Measurements from ENCODE around the gene TCFL5.
"Not testable (repeated sequence)": the region's sequence is repeated elsewhere in the genome, so short reads cannot be mapped to it uniquely, and the experiment has no call there.

The TCFL5 gene

DNA sequence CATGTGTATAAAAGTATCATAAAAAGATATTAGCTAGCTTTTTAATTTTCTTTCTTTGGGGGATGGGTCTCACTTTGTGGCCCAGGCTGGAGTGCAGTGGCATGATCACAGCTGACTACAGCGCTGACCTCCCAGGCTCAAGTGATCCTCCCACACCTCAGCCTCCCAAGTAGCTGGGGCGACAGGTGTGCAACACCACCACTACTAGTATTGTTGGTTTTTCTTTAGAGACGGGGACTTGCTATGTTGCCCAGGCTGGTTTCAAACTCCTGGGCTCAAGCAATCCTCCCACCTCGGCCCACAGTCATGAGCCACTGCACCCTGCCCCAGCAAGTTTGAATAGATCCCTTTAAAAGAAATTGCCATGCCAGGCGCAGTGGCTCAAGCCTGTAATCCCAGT is 6.5 kb downstream of the TCFL5 start:
- no peak for DNase-seq (ENCODE audit: low read depth, low spot score)

DNA sequence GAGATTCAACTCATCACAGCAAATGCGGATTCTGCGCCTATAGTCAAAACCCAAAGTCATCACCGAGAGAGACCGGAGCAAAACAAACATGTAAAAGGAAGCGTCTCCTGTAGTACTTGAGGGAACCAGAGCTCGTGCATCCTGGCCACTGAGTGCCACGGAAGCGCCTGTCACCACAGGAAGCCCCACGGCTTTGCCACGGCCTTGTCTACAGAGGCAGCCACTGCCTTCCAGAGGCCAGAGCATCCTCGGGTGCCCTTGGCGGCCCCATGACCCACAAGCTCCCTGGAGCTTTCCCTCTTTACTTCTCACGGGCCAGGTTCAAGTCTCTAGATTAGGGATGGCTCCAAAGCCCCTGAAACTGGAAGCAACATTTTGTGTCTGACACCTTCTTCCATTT is 7.5 kb downstream of the TCFL5 start:
- no peak for DNase-seq (ENCODE audit: low read depth, low spot score)

DNA sequence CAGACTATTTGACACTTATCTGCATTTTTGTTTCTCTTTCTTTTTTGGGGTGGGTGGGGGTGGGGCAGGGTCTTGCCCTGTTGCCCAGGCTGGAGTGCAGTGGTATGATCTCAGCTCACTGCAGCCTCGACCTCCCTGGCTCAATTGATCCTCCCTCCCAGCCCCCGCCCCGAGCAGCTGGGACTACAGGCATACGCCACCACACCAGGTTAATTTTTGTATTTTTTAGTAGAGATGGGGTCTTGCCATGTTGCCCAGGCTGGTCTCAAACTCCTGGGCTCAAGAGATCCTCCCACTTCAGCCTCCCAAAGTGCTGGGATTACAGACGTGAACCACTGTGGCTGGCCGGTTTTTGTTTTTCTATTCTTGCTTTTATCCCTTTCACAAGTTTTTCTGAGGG is 8.3 kb downstream of the TCFL5 start:
- DNase-seq (ENCODE audit: low read depth, low spot score): not testable (repeated sequence)

DNA sequence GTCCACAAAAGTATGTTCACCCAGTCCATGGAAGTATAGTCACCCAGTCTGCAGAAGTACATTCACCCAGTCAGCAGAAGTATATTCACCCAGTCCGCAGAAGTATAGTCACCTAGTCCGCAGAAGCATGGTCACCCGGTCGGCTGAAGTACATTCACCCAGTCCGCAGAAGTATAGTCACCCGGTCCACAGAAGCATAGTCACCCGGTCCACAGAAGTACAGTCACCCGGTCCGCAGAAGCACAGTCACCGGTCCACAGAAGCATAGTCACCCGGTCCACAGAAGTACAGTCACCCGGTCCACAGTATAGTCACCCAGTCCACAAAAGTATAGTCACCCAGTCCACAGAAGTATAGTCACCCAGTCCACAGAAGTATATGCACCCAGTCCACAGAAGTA is 8.8 kb downstream of the TCFL5 start:
- DNase-seq (ENCODE audit: low read depth, low spot score): no peak

DNA sequence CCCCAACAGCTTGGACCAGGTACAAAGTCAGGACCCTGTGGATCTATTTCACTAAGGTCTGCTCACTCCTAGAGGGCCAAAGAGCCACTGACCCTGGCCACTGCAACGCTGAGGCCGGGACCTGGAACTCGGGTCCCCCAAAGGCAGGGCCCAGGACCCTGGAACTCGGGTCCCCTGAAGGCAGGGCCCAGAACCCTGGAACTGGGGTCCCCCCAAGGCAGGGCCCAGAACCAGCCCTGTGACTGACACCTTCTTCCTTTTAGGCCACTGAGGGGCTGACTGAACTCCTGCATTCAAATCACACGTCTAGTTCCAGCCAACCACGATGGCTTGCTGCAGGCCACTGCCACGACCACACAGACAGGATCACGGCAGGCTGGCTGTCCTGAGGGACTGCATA is 9.4 kb downstream of the TCFL5 start:
- no peak for DNase-seq (ENCODE audit: low read depth, low spot score)

DNA sequence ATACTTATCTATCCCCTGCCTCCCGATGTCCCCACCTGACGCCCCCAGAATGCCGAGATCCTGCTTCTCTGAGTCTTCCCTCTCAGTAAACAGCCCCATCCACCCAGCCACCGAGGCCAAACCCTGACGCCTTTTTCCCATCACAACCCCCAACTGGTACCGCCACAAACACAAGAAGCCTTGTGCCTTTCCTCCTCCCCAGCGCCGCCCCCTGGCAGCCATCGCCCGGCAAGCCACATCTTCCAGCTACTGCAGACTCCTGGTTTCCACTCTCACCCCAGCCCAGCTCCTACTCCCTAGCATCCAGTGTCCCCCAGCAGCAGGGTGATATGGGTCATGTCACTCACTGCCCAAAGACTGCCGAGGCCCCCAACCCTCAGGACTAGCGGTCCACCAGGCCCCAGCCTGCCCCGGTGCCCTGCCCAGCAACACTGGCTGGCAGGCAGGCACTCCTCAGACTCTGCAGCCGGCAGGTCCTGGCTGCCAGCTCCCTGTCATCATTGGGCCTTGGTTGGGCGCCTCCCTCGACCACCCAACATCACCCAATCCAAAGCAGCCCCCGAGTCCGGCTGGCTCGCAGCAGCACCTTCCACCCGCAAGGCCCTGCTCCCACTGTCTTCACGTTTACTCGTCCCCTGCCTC is 11.2 kb downstream of the TCFL5 start:
- no peak for DNase-seq (ENCODE audit: low read depth, low spot score)

- DNase-seq (ENCODE audit: low read depth, low spot score): no peak
Observed at GRCh38 chr20:62849431-62849830, 12.2 kb downstream of the TCFL5 start.

DNA sequence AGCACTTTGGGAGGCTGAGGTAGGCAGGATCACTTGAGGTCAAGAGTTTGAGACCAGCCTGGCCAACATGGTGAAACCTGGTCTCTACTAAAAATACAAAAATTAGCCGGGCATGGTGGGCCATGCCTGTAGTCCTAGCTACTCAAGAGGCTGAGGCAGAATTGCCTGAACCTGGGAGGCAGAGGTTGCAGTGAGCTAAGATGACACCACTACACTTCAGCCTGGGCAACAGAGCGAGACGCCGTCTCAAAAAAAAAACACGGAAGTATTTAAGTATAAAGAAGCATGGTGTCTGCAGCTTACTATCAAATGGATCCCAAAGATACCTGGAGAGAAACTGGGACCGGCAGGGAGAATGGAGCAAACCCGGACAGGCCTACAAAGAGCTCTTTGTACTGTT is 12.7 kb downstream of the TCFL5 start:
- not testable (repeated sequence) for DNase-seq (ENCODE audit: low read depth, low spot score)

DNA sequence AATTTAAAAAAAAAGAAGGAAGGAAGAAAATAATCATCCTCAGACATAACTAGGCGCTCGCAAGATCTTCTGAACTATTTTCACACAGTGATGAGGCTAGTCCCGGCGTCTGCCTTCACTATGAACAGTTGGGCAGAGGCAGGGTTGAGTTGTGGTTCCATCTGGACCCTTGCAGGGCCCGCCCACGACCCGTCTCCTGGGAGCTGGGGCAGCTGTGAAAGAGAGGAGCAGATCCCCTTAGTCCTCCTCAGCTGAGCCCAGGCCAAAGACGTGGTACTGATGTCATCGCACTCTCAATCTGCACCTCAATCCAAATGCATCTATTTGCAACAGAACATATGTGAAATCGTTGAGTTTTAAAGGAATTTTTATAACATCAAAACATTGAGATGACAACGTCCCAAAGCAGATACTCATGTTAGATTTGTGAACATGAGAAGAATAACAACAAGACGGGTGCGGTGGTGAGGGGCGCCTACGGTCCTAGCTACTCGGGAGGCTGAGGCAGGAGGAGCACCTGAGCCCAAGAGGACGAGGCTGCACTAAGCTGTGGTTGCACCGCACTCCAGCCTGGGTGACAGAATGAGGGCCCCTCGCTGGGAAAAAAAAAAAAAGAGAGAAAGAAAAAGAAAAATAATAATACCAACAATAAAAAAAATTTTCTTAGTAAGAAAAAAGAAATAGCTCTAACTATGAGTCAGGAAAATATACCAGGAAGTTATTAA is 15.3 kb downstream of the TCFL5 start:
- no peak for DNase-seq (ENCODE audit: low read depth, low spot score)

DNA sequence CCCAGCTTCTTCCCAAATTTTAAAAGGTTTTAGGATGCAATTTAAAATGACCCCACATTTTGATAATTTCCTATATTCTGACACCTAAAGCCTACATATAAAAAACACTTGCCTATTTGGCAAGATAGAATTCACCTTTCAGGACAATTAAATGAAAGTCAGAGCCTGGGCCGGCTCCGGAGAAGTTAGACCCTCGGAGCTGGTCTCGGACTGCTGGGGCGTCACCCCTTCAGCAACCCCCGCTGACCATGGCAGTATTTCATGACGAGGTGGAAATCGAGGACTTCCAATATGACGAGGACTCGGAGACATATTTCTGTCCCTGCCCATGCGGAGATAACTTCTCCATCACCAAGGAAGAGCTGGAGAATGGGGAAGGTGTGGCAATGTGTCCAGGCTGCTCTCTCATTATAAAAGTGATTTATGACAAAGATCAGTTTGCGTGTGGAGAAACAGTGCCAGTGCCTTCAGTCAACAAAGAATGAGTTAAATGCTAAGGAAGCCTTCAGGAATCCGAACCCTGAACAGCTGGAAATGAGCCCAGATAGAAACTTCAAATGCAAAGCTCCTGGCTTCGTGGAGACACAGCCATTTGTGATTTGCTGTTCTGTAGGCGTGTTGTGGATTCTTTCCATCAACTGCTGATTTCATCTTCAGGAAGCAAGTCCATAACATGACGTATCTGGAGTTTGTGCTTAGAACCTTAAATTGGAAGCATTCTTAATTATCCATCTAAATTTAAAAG is 16.0 kb downstream of the TCFL5 start:
- no peak for DNase-seq (ENCODE audit: low read depth, low spot score)

DNA sequence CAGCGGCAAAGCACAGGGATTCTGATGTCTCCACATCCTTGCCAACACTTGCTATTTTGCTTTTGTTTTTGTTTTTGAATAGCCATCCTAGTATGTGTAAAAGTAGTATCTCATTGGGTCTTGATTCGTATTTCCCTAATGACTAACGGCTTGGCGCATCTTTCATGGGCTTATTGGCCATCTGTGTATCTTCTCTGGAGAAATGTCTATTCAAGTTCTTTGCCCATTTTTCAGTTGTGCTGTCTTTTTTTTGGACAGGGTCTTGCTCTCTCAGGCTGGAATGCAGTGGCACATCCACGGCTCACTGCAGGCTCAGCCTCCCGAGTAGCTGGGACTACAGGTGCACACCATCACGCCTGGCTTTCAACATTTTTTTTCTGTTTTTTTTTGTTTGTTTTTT is 17.4 kb downstream of the TCFL5 start:
- no peak for DNase-seq (ENCODE audit: low read depth, low spot score)

DNA sequence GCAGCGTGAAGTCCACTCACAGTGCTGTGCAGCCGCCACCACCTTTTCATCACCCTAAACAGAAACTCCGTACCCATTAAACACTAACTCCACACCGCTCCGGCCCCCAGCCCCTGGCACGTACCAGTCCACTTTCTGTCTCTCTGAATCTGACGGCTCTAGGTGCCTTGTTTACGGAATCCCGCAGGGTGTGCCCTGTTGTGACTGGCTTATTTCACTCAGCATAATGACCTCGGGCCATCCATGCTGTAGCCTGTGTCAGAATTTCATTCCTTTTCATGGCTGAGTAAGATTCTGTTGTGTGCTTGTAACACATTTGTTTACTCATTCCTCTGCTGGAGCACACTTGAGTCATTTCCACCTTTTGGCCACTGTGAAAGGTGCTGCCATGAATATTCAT is 18.0 kb downstream of the TCFL5 start:
- DNase-seq (ENCODE audit: low read depth, low spot score): no peak

DNA sequence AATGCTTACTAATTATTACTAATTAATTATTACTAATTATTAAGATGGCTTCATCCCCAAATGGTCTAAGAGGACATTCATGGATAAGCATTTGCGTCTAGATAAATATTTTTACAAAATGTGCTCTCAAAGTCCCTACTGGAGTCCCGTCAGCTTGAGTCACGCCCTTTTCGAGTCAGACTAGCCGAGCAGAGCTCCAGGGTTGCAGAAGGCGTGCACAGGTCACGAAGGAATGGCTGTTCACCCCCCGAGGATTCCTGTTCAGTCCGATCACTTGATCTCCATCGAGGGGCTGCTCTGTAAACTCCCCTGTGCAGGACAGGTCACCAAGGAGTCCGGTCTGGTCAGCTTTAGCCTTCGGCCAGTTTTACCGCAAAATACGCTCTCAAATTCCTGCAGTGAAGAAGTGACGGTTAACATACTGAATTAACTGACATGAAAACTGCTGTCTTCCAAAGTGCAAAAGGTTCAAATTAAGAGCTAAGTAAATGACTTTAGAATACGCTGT is 19.9 kb downstream of the TCFL5 start:
- no peak for DNase-seq (ENCODE audit: low read depth, low spot score)

DNA sequence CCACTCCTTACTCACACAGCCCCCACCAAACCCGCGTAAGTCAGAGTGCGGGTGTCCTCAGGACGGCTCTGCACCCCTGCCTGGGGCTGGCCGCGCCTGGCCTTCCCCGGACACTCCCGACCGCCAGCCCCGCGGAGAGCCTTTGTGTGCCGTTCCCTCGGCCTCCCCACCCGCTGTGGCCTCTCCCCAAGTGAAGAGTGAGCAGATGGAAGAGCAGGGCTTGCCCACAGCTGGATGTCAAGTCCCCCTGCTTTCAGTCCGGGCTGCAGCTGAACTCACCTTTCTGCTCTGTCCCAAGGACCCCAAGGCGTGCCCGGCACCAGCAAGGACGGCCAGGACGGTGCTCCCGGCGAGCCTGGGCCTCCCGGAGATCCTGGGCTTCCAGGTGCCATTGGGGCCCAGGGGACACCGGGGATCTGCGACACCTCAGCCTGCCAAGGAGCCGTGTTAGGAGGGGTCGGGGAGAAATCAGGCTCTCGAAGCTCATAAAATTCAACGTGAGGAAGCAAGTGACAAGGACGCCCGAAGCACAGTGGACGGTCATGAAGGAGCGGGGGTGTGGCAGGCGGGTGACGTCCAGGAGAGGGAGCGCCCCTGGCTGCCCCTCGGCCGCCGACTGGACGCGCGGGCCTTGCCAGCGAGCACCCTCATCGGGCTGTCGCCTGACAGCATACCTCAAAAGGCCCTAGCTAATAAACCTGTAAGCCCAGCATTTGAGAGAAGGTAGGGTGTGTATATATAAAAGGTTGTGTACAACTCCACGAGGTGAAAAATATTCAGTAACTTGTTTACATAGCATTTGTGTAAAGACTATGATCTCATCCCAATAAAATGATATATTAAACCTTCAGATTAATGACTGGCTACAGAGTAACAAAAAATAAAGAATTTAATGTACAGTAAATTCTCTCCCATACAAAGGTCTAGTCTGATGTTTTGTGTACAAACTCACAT is 21.1 kb downstream of the TCFL5 start:
- no peak for DNase-seq (ENCODE audit: low read depth, low spot score)

- no peak for DNase-seq (ENCODE audit: low read depth, low spot score)
Observed at GRCh38 chr20:62839816-62840215, 21.8 kb downstream of the TCFL5 start.

DNA sequence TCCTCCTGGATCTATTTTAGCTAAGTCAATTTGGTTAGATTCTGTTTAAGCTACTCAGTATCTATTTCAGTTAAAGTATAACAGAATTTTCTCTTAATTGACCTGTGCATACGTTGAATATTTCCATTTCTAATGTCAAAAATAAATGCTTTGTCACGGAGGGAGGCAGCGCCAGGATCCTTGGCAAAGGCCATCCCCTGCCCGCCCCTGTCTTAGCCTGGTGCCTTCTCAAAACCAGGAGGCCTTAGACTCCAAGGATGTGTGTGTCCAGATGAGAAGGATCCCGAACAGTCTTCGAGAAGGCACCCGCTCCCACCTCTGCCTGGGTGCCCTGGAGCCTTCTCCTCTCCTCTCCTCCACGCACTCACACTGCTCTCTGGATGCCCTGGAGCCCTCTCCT is 22.4 kb downstream of the TCFL5 start:
- DNase-seq (ENCODE audit: low read depth, low spot score): no peak

- DNase-seq (ENCODE audit: low read depth, low spot score): no peak
Observed at GRCh38 chr20:62838128-62838891, 23.3 kb downstream of the TCFL5 start.

DNA sequence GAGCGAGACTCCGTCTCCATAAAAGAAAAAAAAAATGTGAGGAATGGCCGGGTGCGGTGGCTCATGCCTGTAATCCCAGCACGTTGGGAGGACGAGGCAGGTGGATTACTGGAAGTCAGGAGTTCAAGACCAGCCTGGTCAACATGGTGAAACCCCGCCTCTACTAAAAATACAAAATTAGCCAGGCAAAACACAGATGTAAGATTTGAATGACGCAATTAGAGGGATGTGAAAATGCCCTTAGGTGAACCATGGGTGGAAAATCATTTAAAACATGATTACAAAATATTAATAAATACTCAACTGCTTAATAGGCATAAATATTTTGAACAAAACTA is 23.9 kb downstream of the TCFL5 start:
- DNase-seq (ENCODE audit: low read depth, low spot score): no peak

DNA sequence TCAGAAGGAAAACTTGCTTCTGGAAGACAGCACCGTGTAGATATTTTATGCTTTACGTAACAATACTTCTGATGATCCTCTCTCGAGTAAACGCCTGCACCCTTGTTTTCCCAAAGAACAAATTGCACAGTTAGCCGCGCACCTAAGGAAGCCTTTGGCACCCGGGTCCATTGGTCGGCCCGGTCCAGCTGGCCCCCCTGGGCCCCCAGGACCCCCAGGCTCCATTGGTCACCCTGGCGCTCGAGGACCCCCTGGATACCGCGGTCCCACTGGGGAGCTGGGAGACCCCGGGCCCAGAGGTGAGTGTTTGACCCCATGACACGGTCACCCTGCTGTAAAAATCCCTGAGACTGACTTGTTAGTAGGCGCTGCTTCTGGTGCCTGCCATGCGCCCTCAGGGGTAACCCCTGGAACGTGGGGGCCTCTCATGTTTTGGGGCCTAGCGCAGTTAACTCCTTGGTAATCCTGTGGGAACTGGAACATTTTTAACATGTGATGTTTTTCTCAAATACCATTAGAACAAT is 24.6 kb downstream of the TCFL5 start:
- DNase-seq (ENCODE audit: low read depth, low spot score): no peak

Measured in iPS DF 19.7 (cell line).